Calu3 (cell line): ENCODE results near the gene NTMT1. TPM values are rescaled to one million over a fixed set of nuclear protein-coding genes. Genes with fewer than 3 reads are reported as not detected.

Experiments
- BruUV-seq: library from RNA; stranded (reverse); fragments of 400-500 nt; replicated peaks from 2 replicates; lab custom pipeline; 2021; lab: Mats Ljungman, UMichigan
- CTCF ChIA-PET: fragments of 300-600 bp; sonication (Branson Sonifier 250); formaldehyde crosslinking; loops from one replicate; lab custom pipeline; 2022; ENCODE audit warnings: antibody characterized with exemption; lab: Charles Lee
- DNase-seq: peaks from one replicate; pipeline ENCODE4 v3.0.0; 2022
- H3K27ac Mint-ChIP-seq: one replicate; pipeline ENCODE4 v1.8.0; 2022; ENCODE audit warnings: mixed read lengths; ENCODE audit not compliant: unreplicated experiment
- H3K27me3 Mint-ChIP-seq: one replicate; pipeline ENCODE4 v1.8.0; 2022; ENCODE audit warnings: mixed read lengths; ENCODE audit not compliant: unreplicated experiment
- H3K36me3 Mint-ChIP-seq: one replicate; pipeline ENCODE4 v1.8.0; 2022; ENCODE audit warnings: mild to moderate bottlenecking, moderate library complexity, mixed read lengths; ENCODE audit not compliant: insufficient read depth, unreplicated experiment
- H3K4me1 Mint-ChIP-seq: one replicate; pipeline ENCODE4 v1.8.0; 2022; ENCODE audit warnings: mild to moderate bottlenecking, low read depth, mixed read lengths; ENCODE audit not compliant: unreplicated experiment
- H3K4me3 Mint-ChIP-seq: one replicate; pipeline ENCODE4 v1.8.0; 2022; ENCODE audit warnings: mild to moderate bottlenecking, low read depth, moderate library complexity, mixed read lengths; ENCODE audit not compliant: unreplicated experiment
- H3K9me3 Mint-ChIP-seq: one replicate; pipeline ENCODE4 v1.8.0; 2022; ENCODE audit warnings: low read depth, mixed read lengths; ENCODE audit not compliant: unreplicated experiment
- intact Hi-C: fragments of 100-400 bp; cut with micrococcal nuclease; formaldehyde crosslinking; loops from one replicate; pipeline ENCODE4 v1.10.0; 2022; ENCODE audit not compliant: unreplicated experiment
- total RNA-seq: library from RNA; stranded (reverse); gene quantifications from 2 replicates; pipeline ENCODE4 v1.2.3, GENCODE V29; 2022
- TF ChIP-seq, protein P1 (sequence below): fragments of 200-600 bp; IDR thresholded peaks from one replicate; pipeline ENCODE4 v1.8.0; 2022; ENCODE audit warnings: antibody characterized with exemption; ENCODE audit not compliant: unreplicated experiment

The NTMT1 gene
- total RNA-seq, 1 experiment from 2014 or later, result 36.1 TPM

DNA sequence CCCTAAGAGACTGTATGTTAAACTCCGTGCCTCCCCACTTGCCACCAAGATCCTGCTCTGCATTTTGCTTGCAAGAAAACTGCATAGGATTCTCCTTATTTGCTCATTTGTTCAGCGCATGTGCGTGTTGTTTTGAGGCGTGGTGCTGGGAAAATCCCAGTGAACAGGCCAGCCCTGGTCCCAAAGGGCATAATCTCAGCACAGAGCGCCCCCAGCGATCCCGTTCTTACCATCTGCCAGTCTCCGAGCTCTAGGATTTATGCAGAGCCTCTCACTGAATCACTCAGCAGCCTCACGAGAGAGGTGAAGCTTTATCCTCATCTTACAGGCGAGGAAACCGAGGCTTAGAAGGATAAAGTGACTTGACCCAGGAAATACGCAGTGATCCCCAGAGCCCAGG is 51.0 kb downstream of the NTMT1 start:
- DNase-seq, result no peak
- Mint-ChIP-seq H3K27me3 (peaks cover 56% of the 10 kb centered on the region), H3K36me3 (no peaks in the 10 kb centered on the region), H3K9me3 (no peaks in the 10 kb centered on the region), H3K4me1 (no peaks in the 10 kb centered on the region), H3K4me3 (no peak overlapping the region), H3K27ac (no peak overlapping the region)
- TF ChIP-seq, protein P1, sequence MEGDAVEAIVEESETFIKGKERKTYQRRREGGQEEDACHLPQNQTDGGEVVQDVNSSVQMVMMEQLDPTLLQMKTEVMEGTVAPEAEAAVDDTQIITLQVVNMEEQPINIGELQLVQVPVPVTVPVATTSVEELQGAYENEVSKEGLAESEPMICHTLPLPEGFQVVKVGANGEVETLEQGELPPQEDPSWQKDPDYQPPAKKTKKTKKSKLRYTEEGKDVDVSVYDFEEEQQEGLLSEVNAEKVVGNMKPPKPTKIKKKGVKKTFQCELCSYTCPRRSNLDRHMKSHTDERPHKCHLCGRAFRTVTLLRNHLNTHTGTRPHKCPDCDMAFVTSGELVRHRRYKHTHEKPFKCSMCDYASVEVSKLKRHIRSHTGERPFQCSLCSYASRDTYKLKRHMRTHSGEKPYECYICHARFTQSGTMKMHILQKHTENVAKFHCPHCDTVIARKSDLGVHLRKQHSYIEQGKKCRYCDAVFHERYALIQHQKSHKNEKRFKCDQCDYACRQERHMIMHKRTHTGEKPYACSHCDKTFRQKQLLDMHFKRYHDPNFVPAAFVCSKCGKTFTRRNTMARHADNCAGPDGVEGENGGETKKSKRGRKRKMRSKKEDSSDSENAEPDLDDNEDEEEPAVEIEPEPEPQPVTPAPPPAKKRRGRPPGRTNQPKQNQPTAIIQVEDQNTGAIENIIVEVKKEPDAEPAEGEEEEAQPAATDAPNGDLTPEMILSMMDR, result no peak
- no TSS peak for BruUV-seq
- intact Hi-C loops, result no loop called here
- CTCF ChIA-PET, result no interaction called here

DNA sequence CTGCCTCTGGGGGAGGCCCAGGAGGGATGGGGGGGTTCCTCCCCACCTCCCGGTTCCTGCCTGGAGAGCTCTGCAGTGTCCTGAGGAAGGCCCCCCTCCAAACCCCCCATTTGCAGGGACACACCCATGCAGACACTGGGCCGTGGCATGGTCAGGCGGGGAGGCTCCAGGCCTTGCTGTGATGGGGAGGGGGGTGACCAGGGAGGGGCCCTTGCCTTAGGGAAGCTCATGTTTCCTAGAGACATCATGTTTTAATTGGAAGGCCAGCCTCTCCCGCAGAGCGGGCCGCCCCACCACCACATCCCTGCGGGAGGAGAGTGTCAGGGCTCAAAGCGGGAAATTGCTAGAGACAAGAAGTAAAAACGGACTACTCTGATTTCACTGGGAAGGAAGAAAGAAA is 51.5 kb downstream of the NTMT1 start:
- Mint-ChIP-seq H3K4me1 (no peaks in the 10 kb centered on the region), H3K27ac (no peak overlapping the region), H3K4me3 (no peak overlapping the region), H3K9me3 (no peaks in the 10 kb centered on the region), H3K36me3 (no peaks in the 10 kb centered on the region), H3K27me3 (peaks cover 51% of the 10 kb centered on the region)
- no TSS peak for BruUV-seq
- CTCF ChIA-PET, result interaction anchor here (1.0 kb wide), 1 partner anchor 15 kb away, joined by 3 read pairs; no protein-coding TSS in a partner anchor
- intact Hi-C loops, result no loop called here
- no peak for DNase-seq
- TF ChIP-seq, protein P1, result no peak

DNA sequence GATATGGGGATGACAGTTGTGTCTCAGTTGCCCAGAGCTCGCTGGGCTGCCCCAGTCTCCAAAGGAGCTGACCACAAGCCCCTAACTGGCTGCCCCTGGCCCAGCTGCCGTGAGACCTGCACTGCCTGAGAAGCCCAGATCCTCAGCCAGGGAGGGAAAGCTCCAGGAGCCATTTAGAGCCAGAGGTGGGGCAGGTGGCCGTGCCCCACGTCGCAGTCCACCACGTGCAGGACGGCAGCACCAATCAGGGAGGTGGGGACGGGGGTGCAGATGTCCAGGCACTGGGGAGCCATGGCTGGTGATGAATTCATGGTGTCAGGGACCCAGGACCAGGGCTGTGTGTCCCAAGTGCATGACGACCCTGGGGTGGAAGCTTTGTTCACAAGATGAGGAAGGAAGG is 52.9 kb downstream of the NTMT1 start:
- no peaks in the 10 kb centered on the region for H3K36me3 Mint-ChIP-seq
- CTCF ChIA-PET, result no interaction called here
- no TSS peak for BruUV-seq
- H3K4me1 Mint-ChIP-seq, result no peaks in the 10 kb centered on the region
- H3K27me3 Mint-ChIP-seq, result peaks cover 39% of the 10 kb centered on the region
- no peak overlapping the region for H3K27ac Mint-ChIP-seq
- no peaks in the 10 kb centered on the region for H3K9me3 Mint-ChIP-seq
- intact Hi-C loops, result no loop called here
- DNase-seq, result no peak
- no peak overlapping the region for H3K4me3 Mint-ChIP-seq
- TF ChIP-seq, protein P1, result no peak

DNA sequence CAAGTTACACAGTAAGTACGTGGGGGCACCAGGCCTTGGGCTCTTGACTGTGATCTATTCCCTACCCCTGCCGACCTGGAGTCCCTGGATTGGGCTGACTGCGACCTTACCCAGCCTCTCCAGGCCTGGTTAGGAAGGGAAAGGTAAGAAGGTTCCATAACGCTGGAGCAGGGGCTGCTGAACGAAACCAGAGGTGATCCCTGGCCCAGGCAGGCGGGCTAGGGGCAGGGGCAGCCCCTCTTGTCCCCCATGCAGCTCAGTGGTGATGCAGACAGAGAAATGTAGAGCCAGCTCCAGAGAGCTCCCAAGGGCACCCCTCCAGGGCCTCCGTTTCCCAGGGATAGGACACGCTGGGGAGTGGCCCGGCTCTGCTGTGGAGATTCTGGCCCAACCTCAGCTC is 53.6 kb downstream of the NTMT1 start:
- intact Hi-C loops, result no loop called here
- CTCF ChIA-PET, result no interaction called here
- Mint-ChIP-seq H3K9me3 (no peaks in the 10 kb centered on the region), H3K36me3 (no peaks in the 10 kb centered on the region), H3K27ac (no peak overlapping the region), H3K27me3 (peaks cover 32% of the 10 kb centered on the region), H3K4me3 (no peak overlapping the region), H3K4me1 (no peaks in the 10 kb centered on the region)
- no TSS peak for BruUV-seq
- no peak for DNase-seq
- TF ChIP-seq, protein P1, result no peak
